ENCODE results near the gene ST6GALNAC6.

ST6GALNAC6 gene

GRCh38 chr9:127877566-127877998, 21.8 kb downstream of the ST6GALNAC6 start, which contains the start of gene AK1:
Gene AK1 (minus strand): TSS chr9:127877675. CDS start chr9:127874617, 3,058 bp downstream.
- no peaks in the 10 kb centered on the region for H3K36me3 ChIP-seq (ENCODE audit: control insufficient read depth, insufficient read depth, low read length)
- peak within 1 kb of the TSS; percentile 41 for H3K27ac ChIP-seq (ENCODE audit: low read depth, low read length, severe bottlenecking)
- H3K4me3 ChIP-seq (ENCODE audit: extremely low read depth, insufficient read depth, low read length, poor library complexity, severe bottlenecking) = peak within 1 kb of the TSS; percentile 39
- H3K9me3 ChIP-seq (ENCODE audit: control insufficient read depth, low read length) = no peaks in the 10 kb centered on the region
- H3K4me1 ChIP-seq (ENCODE audit: control insufficient read depth, insufficient read depth, low read length, poor library complexity, severe bottlenecking) = peaks cover 31% of the 10 kb centered on the region
- 2 to 4% methylated on average over 35 to 37 of the region's 44 CpGs for WGBS, 2 experiments (ENCODE audit: insufficient coverage in 2 of 2)

GRCh38 chr9:127876764-127877562, 22.4 kb downstream of the ST6GALNAC6 start:
- peaks cover 34% of the 10 kb centered on the region for H3K4me1 ChIP-seq (ENCODE audit: control insufficient read depth, insufficient read depth, low read length, poor library complexity, severe bottlenecking)

GRCh38 chr9:127876026-127876763, 23.2 kb downstream of the ST6GALNAC6 start:
- H3K4me3 ChIP-seq (ENCODE audit: extremely low read depth, insufficient read depth, low read length, poor library complexity, severe bottlenecking) = no peak overlapping the region
- no peaks in the 10 kb centered on the region for H3K9me3 ChIP-seq (ENCODE audit: control insufficient read depth, low read length)
- H3K4me1 ChIP-seq (ENCODE audit: control insufficient read depth, insufficient read depth, low read length, poor library complexity, severe bottlenecking) = peaks cover 34% of the 10 kb centered on the region
- H3K27ac ChIP-seq (ENCODE audit: low read depth, low read length, severe bottlenecking) = no peak overlapping the region
- no peaks in the 10 kb centered on the region for H3K36me3 ChIP-seq (ENCODE audit: control insufficient read depth, insufficient read depth, low read length)
- 91 to 94% methylated on average over 6 to 10 of the region's 14 CpGs for WGBS, 2 experiments (ENCODE audit: insufficient coverage in 2 of 2)

More at GRCh38 chr9:127876764-127877562, 22.4 kb downstream of the ST6GALNAC6 start:
- Histone ChIP-seq H3K36me3 (ENCODE audit: control insufficient read depth, insufficient read depth, low read length) (no peaks in the 10 kb centered on the region), H3K4me3 (ENCODE audit: extremely low read depth, insufficient read depth, low read length, poor library complexity, severe bottlenecking) (peak overlapping the region; percentile 39), H3K27ac (ENCODE audit: low read depth, low read length, severe bottlenecking) (peak overlapping the region; percentile 41), H3K9me3 (ENCODE audit: control insufficient read depth, low read length) (no peaks in the 10 kb centered on the region)
- WGBS, 2 experiments (ENCODE audit: insufficient coverage in 2 of 2) = 54 to 77% methylated on average over 13 to 22 of the region's 26 CpGs

GRCh38 chr9:127875306-127875966, 24.0 kb downstream of the ST6GALNAC6 start:
- Histone ChIP-seq H3K9me3 (ENCODE audit: control insufficient read depth, low read length) (no peaks in the 10 kb centered on the region), H3K4me3 (ENCODE audit: extremely low read depth, insufficient read depth, low read length, poor library complexity, severe bottlenecking) (no peak overlapping the region), H3K4me1 (ENCODE audit: control insufficient read depth, insufficient read depth, low read length, poor library complexity, severe bottlenecking) (peaks cover 34% of the 10 kb centered on the region), H3K36me3 (ENCODE audit: control insufficient read depth, insufficient read depth, low read length) (peaks cover 4% of the 10 kb centered on the region), H3K27ac (ENCODE audit: low read depth, low read length, severe bottlenecking) (peak overlapping the region; percentile 10)
- 90 to 93% methylated on average over 8 to 9 of the region's 10 CpGs for WGBS, 2 experiments (ENCODE audit: insufficient coverage in 2 of 2)

- 90 to 96% methylated on average over 13 of the region's 19 CpGs for WGBS, 2 experiments (ENCODE audit: insufficient coverage in 2 of 2)
- H3K4me3 ChIP-seq (ENCODE audit: extremely low read depth, insufficient read depth, low read length, poor library complexity, severe bottlenecking) = no peak overlapping the region
- no peaks in the 10 kb centered on the region for H3K9me3 ChIP-seq (ENCODE audit: control insufficient read depth, low read length)
- H3K27ac ChIP-seq (ENCODE audit: low read depth, low read length, severe bottlenecking) = no peak overlapping the region
- peaks cover 6% of the 10 kb centered on the region for H3K36me3 ChIP-seq (ENCODE audit: control insufficient read depth, insufficient read depth, low read length)
- H3K4me1 ChIP-seq (ENCODE audit: control insufficient read depth, insufficient read depth, low read length, poor library complexity, severe bottlenecking) = peaks cover 34% of the 10 kb centered on the region
Observed at GRCh38 chr9:127874301-127875221, 24.8 kb downstream of the ST6GALNAC6 start.

- Histone ChIP-seq H3K36me3 (ENCODE audit: control insufficient read depth, insufficient read depth, low read length) (peaks cover 8% of the 10 kb centered on the region), H3K4me3 (ENCODE audit: extremely low read depth, insufficient read depth, low read length, poor library complexity, severe bottlenecking) (no peak overlapping the region), H3K4me1 (ENCODE audit: control insufficient read depth, insufficient read depth, low read length, poor library complexity, severe bottlenecking) (peaks cover 34% of the 10 kb centered on the region), H3K27ac (ENCODE audit: low read depth, low read length, severe bottlenecking) (peak overlapping the region; percentile 49), H3K9me3 (ENCODE audit: control insufficient read depth, low read length) (no peaks in the 10 kb centered on the region)
- 90 to 91% methylated on average over 9 of the region's 10 CpGs for WGBS, 2 experiments (ENCODE audit: insufficient coverage in 2 of 2)
Observed at GRCh38 chr9:127873886-127874285, 25.5 kb downstream of the ST6GALNAC6 start.

- peak overlapping the region; percentile 49 for H3K27ac ChIP-seq (ENCODE audit: low read depth, low read length, severe bottlenecking)
- H3K9me3 ChIP-seq (ENCODE audit: control insufficient read depth, low read length) = no peaks in the 10 kb centered on the region
- peaks cover 33% of the 10 kb centered on the region for H3K4me1 ChIP-seq (ENCODE audit: control insufficient read depth, insufficient read depth, low read length, poor library complexity, severe bottlenecking)
- peaks cover 12% of the 10 kb centered on the region for H3K36me3 ChIP-seq (ENCODE audit: control insufficient read depth, insufficient read depth, low read length)
- WGBS, 2 experiments (ENCODE audit: insufficient coverage in 2 of 2) = 77 to 78% methylated on average over 14 to 16 of the region's 19 CpGs
- H3K4me3 ChIP-seq (ENCODE audit: extremely low read depth, insufficient read depth, low read length, poor library complexity, severe bottlenecking) = no peak overlapping the region
Observed at GRCh38 chr9:127873223-127873691, 26.1 kb downstream of the ST6GALNAC6 start.

- Histone ChIP-seq H3K9me3 (ENCODE audit: control insufficient read depth, low read length) (no peaks in the 10 kb centered on the region), H3K4me1 (ENCODE audit: control insufficient read depth, insufficient read depth, low read length, poor library complexity, severe bottlenecking) (peaks cover 28% of the 10 kb centered on the region), H3K4me3 (ENCODE audit: extremely low read depth, insufficient read depth, low read length, poor library complexity, severe bottlenecking) (no peak overlapping the region), H3K36me3 (ENCODE audit: control insufficient read depth, insufficient read depth, low read length) (peaks cover 13% of the 10 kb centered on the region), H3K27ac (ENCODE audit: low read depth, low read length, severe bottlenecking) (peak overlapping the region; percentile 49)
- 93 to 94% methylated on average over 16 to 17 of the region's 20 CpGs for WGBS, 2 experiments (ENCODE audit: insufficient coverage in 2 of 2)
Observed at GRCh38 chr9:127872369-127873222, 26.8 kb downstream of the ST6GALNAC6 start.

GRCh38 chr9:127871531-127871930, 27.9 kb downstream of the ST6GALNAC6 start:
- Histone ChIP-seq H3K9me3 (ENCODE audit: control insufficient read depth, low read length) (no peaks in the 10 kb centered on the region), H3K27ac (ENCODE audit: low read depth, low read length, severe bottlenecking) (no peak overlapping the region), H3K4me1 (ENCODE audit: control insufficient read depth, insufficient read depth, low read length, poor library complexity, severe bottlenecking) (peaks cover 28% of the 10 kb centered on the region), H3K36me3 (ENCODE audit: control insufficient read depth, insufficient read depth, low read length) (peaks cover 17% of the 10 kb centered on the region), H3K4me3 (ENCODE audit: extremely low read depth, insufficient read depth, low read length, poor library complexity, severe bottlenecking) (no peak overlapping the region)
- 83 to 89% methylated on average over 8 to 9 of the region's 9 CpGs for WGBS, 2 experiments (ENCODE audit: insufficient coverage in 2 of 2)
